Pulmonary artery endothelial cell (primary cell): ENCODE results near the gene IGFL1. TPM values are rescaled to one million over a fixed set of nuclear protein-coding genes. Genes with fewer than 3 reads are reported as not detected.
"Not testable (repeated sequence)": the region's sequence is repeated elsewhere in the genome, so short reads cannot be mapped to it uniquely, and the experiment has no call there.

ENCODE experiments used
- DNase-seq: peaks from one replicate; pipeline ENCODE4 v3.0.0-alpha.2; 2011; ENCODE audit warnings: low read depth, low spot score
- total RNA-seq: library from RNA; depleted of rRNA; stranded (reverse); fragments of >200 nt; gene quantifications from 2 replicates; pipeline ENCODE4 v1.2.3, GENCODE V29; 2014

The IGFL1 gene
- total RNA-seq, 1 donor from 2014 or later, result not detected

- DNase-seq, result not testable (repeated sequence)
These were observed 35.3 kb downstream of the IGFL1 start for GRCh38 chr19:46264801-46265200.

GRCh38 chr19:46265217-46265828 lies 35.8 kb downstream of the IGFL1 start:
- peak; percentile 44 for DNase-seq

GRCh38 chr19:46269101-46269500 lies 39.6 kb downstream of the IGFL1 start:
- no peak for DNase-seq

GRCh38 chr19:46270521-46271256 lies 41.1 kb downstream of the IGFL1 start:
- DNase-seq, result no peak

- DNase-seq, result no peak
These were observed 42.1 kb downstream of the IGFL1 start for GRCh38 chr19:46271481-46272197.

GRCh38 chr19:46273931-46274330 lies 44.4 kb downstream of the IGFL1 start:
- DNase-seq, result not testable (repeated sequence)

- DNase-seq, result no peak
These were observed 49.6 kb downstream of the IGFL1 start for GRCh38 chr19:46279177-46279576.

Other genes with a start within 250 kb of the IGFL1 start
- gene CCDC61, start 234.3 kb upstream of the IGFL1 start, total RNA-seq, result 7.3 and 9.5 TPM in 2 replicates
- gene PGLYRP1, start 206.7 kb upstream of the IGFL1 start, total RNA-seq, result not detected in 2 replicates
- gene IGFL4, start 188.7 kb upstream of the IGFL1 start, total RNA-seq, result 0.07 TPM in 1 of 2 replicates, not detected in the other
- not detected in 2 replicates for gene IGFL3, start 105.1 kb upstream of the IGFL1 start, total RNA-seq
- gene IGFL2, start 81.5 kb upstream of the IGFL1 start, total RNA-seq, result not detected in 2 replicates
- gene HIF3A, start 67.3 kb downstream of the IGFL1 start, total RNA-seq, result 4.6 and 5.3 TPM in 2 replicates
- gene PPP5C, start 117.3 kb downstream of the IGFL1 start, total RNA-seq, result 88.4 and 102 TPM in 2 replicates
- 0.07 and 0.25 TPM in 2 replicates for gene CCDC8, start 183.8 kb downstream of the IGFL1 start, total RNA-seq
- under 0.01 TPM in 1 of 2 replicates, not detected in the other for gene PNMA8C, start 199.2 kb downstream of the IGFL1 start, total RNA-seq
- 0.20 and 1.7 TPM in 2 replicates for gene PNMA8A, start 241.8 kb downstream of the IGFL1 start, total RNA-seq